ENCODE data around the gene TIAM2. TPM values are rescaled to one million over a fixed set of nuclear protein-coding genes. Genes with fewer than 3 reads are reported as not detected.

TIAM2 gene
- total RNA-seq, 1 experiment from 2014 or later, result 3.8 TPM

DNA sequence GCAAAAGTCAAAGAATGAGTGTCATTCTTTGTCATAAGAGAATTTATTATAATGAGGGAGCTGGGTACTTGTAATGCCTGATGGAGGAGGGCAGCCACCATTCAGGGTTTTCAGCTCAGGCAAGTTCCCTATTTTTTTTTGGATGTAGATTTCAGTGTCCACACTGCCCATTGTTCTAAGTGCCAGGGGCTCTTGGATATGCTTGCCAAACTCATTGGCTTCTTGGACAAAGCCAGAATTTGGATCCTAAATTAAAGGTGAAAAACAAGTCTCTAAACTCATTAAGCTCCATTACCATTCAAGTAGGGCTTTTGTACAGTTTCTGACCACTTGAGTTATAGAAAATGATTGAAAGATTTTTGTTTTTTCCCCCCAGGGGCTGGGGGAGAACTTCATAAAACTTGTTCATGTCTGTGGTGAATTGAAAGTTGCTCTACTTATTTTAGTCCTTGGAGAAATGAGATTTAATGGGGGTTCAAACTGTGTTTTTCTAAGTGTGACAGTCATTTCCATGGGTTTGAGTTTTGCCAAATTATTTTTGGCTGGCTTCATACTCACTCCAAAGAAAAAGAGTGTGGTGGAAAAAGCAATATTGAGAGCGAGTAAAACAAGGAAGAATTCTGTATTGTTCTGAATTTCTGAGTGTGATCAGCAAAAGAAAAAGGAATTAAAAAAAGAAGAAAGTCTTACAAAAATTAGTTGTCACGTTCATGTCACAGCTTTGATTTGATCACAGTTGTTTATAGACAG lies 46.0 kb downstream of the TIAM2 start:
- Mint-ChIP-seq H3K36me3 (ENCODE audit: insufficient read depth, unreplicated experiment) (no peaks in the 10 kb centered on the region), H3K27ac (ENCODE audit: unreplicated experiment) (no peak overlapping the region), H3K27me3 (ENCODE audit: insufficient read depth, unreplicated experiment) (no peaks in the 10 kb centered on the region), H3K9me3 (ENCODE audit: unreplicated experiment) (no peaks in the 10 kb centered on the region), H3K4me1 (ENCODE audit: low read depth, unreplicated experiment) (no peaks in the 10 kb centered on the region), H3K4me3 (ENCODE audit: unreplicated experiment) (no peak overlapping the region)
- intact Hi-C loops (cut with micrococcal nuclease; ENCODE audit: unreplicated experiment), result no loop called here
- ChIA-PET CTCF (interaction anchor here (0.5 kb wide), 1 partner anchor 113 kb away, joined by 4 read pairs; no protein-coding TSS in a partner anchor), POLR2A (interaction anchor here (0.6 kb wide), 1 partner anchor 44 kb away, joined by 18 read pairs; no protein-coding TSS in a partner anchor)
- no TSS peak for BruUV-seq (replicated peaks)
- no peaks in the 10 kb centered on the region for H3K27me3 ChIP-seq (replicated peaks; ENCODE audit: control insufficient read depth, insufficient read depth, low read length)
- no peak overlapping the region for H3K4me3 ChIP-seq (ENCODE audit: low read depth, low read length)
- no peaks in the 10 kb centered on the region for H3K9me3 ChIP-seq
- H3K36me3 ChIP-seq (ENCODE audit: control insufficient read depth, insufficient read depth, low read length), result no peaks in the 10 kb centered on the region
- no peak for DNase-seq
- TF ChIP-seq, protein P1, sequence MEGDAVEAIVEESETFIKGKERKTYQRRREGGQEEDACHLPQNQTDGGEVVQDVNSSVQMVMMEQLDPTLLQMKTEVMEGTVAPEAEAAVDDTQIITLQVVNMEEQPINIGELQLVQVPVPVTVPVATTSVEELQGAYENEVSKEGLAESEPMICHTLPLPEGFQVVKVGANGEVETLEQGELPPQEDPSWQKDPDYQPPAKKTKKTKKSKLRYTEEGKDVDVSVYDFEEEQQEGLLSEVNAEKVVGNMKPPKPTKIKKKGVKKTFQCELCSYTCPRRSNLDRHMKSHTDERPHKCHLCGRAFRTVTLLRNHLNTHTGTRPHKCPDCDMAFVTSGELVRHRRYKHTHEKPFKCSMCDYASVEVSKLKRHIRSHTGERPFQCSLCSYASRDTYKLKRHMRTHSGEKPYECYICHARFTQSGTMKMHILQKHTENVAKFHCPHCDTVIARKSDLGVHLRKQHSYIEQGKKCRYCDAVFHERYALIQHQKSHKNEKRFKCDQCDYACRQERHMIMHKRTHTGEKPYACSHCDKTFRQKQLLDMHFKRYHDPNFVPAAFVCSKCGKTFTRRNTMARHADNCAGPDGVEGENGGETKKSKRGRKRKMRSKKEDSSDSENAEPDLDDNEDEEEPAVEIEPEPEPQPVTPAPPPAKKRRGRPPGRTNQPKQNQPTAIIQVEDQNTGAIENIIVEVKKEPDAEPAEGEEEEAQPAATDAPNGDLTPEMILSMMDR (IDR thresholded peaks at IDR 0.05; ENCODE audit: insufficient read depth in 1 of 2, low read depth in 1 of 2, low read length in 1 of 2, severe bottlenecking in 1 of 2, unreplicated experiment in 1 of 2), result no peak
- no peaks in the 10 kb centered on the region for H3K4me1 ChIP-seq

DNA sequence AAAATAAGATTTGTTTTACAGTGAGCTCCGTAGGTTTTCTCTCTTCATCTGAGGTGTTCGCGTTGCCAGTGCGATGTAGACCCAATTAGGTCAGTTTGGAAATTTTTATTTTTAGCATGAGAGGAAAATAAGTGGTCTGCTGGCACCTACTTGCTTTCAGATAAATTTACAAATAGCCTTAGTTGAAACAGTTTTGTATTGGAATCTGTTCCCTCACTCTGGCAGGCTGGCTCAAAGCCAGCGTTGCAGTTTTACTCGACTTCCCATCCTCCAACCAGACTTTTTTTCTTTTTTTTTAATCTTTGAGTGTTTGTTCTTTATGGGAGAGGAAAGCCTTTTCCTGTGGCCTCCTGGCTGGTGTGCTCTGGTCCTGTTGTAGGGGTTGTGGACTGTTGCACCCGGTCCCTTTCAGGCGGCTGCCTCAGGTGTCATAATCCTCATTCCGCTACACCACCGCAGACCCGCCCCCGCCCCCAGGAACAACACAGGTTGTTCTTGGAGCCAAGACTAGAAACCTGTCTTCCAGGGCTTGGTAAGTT lies 46.7 kb downstream of the TIAM2 start:
- intact Hi-C loops (cut with micrococcal nuclease; ENCODE audit: unreplicated experiment), result no loop called here
- H3K27me3 Mint-ChIP-seq (ENCODE audit: insufficient read depth, unreplicated experiment), result no peaks in the 10 kb centered on the region
- H3K27me3 ChIP-seq (replicated peaks; ENCODE audit: control insufficient read depth, insufficient read depth, low read length), result no peaks in the 10 kb centered on the region
- H3K4me3 ChIP-seq (ENCODE audit: low read depth, low read length), result no peak overlapping the region
- no peaks in the 10 kb centered on the region for H3K4me1 ChIP-seq
- CTCF ChIA-PET, result no interaction called here
- no peak for DNase-seq
- H3K36me3 ChIP-seq (ENCODE audit: control insufficient read depth, insufficient read depth, low read length), result no peaks in the 10 kb centered on the region
- H3K36me3 Mint-ChIP-seq (ENCODE audit: insufficient read depth, unreplicated experiment), result no peaks in the 10 kb centered on the region
- POLR2A ChIA-PET, result no interaction called here
- no peak overlapping the region for H3K27ac Mint-ChIP-seq (ENCODE audit: unreplicated experiment)
- H3K4me1 Mint-ChIP-seq (ENCODE audit: low read depth, unreplicated experiment), result no peaks in the 10 kb centered on the region
- H3K9me3 ChIP-seq, result no peaks in the 10 kb centered on the region
- no peak overlapping the region for H3K4me3 Mint-ChIP-seq (ENCODE audit: unreplicated experiment)
- BruUV-seq (replicated peaks), result no TSS peak
- TF ChIP-seq, protein P1 (IDR thresholded peaks at IDR 0.05; ENCODE audit: insufficient read depth in 1 of 2, low read depth in 1 of 2, low read length in 1 of 2, severe bottlenecking in 1 of 2, unreplicated experiment in 1 of 2), result no peak
- no peaks in the 10 kb centered on the region for H3K9me3 Mint-ChIP-seq (ENCODE audit: unreplicated experiment)

DNA sequence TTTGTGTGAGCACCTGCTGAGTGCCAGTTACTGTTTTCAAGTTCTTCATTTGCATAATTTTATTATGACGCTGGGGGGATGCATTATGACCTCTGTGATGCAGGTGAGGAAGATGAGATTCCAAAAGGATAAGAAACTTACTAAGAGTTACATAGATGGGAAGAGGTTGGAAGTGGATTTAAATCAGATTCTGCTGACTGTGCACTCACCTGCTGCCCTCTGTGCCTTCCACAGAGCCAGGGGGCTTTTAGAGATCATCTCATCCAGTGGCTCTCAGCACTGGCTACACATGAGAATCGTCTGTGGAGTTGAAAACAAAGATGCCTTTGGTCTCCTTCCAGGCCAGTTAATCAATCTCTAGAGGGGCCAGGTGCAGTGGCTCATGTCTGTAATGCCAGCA lies 47.9 kb downstream of the TIAM2 start:
- no peaks in the 10 kb centered on the region for H3K9me3 ChIP-seq
- no peaks in the 10 kb centered on the region for H3K36me3 ChIP-seq (ENCODE audit: control insufficient read depth, insufficient read depth, low read length)
- no peak overlapping the region for H3K27ac Mint-ChIP-seq (ENCODE audit: unreplicated experiment)
- H3K4me1 ChIP-seq, result no peaks in the 10 kb centered on the region
- TF ChIP-seq, protein P1 (IDR thresholded peaks at IDR 0.05; ENCODE audit: insufficient read depth in 1 of 2, low read depth in 1 of 2, low read length in 1 of 2, severe bottlenecking in 1 of 2, unreplicated experiment in 1 of 2), result no peak
- no peak for DNase-seq
- BruUV-seq (replicated peaks), result no TSS peak
- no peak overlapping the region for H3K4me3 Mint-ChIP-seq (ENCODE audit: unreplicated experiment)
- ChIA-PET POLR2A (no interaction called here), CTCF (no interaction called here)
- H3K4me3 ChIP-seq (ENCODE audit: low read depth, low read length), result no peak overlapping the region
- H3K27me3 ChIP-seq (replicated peaks; ENCODE audit: control insufficient read depth, insufficient read depth, low read length), result no peaks in the 10 kb centered on the region
- no peaks in the 10 kb centered on the region for H3K36me3 Mint-ChIP-seq (ENCODE audit: insufficient read depth, unreplicated experiment)
- H3K27me3 Mint-ChIP-seq (ENCODE audit: insufficient read depth, unreplicated experiment), result no peaks in the 10 kb centered on the region
- H3K4me1 Mint-ChIP-seq (ENCODE audit: low read depth, unreplicated experiment), result no peaks in the 10 kb centered on the region
- intact Hi-C loops (cut with micrococcal nuclease; ENCODE audit: unreplicated experiment), result no loop called here
- H3K9me3 Mint-ChIP-seq (ENCODE audit: unreplicated experiment), result no peaks in the 10 kb centered on the region

All from Caco-2 (cell line).